ENCODE results near the gene PHLDA2.
"Not testable (repeated sequence)": the region's sequence is repeated elsewhere in the genome, so short reads cannot be mapped to it uniquely, and the experiment has no call there.

The PHLDA2 gene

DNA sequence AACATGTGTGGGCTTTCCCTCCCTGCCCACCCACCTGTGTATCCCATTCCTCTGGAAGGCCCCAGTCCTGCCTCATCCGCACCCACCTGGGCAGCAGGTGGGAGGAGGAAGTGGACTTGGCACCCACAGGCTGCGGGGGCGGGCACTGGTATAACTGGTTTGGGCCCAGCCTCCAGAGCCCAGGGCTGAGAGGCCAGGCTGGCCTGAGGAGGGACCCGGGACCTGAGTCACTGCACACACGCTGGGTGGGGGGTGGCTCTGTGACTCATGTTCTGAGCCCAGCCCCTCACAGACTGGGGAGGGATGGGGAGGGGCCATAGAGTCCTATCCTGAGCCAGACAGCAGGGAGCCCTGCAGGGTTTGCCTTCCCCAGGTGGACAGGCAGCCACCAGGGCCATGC lies 16.7 kb downstream of the PHLDA2 start:
- no peak for DNase-seq

DNA sequence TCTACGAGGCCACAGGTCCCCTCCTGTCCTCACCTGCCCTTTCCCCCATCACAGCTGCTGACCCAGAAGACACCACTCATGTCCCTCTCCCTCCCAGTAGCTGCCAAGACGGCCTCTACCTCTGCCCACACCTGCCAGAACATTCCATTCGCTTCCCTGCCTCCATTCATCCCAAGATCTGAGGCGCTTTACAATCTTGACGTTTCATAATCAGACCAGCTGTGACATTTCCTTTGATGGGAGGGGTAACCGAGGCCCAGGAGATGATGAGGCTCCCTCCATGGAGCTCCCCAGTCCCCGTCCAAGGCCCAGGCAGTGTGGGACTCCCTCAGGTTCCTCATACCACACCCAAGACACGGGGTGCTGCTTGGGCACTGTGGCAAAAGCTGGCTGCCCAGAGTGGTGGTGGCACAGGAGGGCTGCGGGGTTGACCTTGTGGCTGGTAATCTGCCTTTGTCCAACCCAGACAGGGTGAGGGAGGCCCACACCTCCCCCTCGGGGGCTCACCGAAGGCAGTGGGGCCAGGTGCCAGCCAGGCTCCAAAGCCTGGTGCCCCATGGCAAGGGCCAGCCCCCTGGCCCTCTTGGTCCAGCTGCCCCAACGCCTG lies 17.3 kb downstream of the PHLDA2 start:
- DNase-seq: no peak

DNA sequence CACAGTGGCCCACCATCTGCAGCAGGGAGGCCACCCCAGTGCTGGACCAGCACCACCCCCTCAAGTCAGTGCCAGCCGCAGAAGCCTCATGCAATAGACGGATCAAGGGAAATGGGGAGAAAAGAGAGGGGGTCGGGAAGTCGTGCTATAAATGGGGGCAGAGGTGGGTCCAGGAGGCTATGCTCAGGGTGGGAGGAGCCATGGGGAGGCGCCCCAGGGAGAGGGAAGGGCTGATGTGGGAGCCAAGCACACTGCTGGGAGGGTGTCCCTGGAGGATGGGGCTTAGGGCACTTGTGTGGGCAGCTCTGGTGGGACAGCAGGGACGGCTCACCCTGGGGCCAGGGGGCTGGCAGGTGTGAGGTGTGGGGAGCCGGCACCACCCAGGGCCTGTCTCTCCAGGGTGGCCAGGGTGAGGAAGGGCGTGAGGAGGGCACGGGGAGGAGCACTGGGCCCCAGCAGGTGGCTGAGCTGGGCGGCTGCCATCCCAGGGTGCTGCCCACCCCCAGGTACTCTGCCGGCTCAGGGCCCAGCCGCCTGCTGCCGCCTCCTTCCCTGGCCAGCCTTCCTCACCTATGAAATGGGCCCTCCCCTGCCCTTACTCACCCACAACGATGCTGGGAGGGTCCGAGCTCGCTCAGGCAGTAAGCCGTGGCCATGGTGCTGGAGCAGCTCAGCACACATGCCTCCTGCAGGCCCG lies 18.0 kb downstream of the PHLDA2 start:
- no peak for DNase-seq

DNA sequence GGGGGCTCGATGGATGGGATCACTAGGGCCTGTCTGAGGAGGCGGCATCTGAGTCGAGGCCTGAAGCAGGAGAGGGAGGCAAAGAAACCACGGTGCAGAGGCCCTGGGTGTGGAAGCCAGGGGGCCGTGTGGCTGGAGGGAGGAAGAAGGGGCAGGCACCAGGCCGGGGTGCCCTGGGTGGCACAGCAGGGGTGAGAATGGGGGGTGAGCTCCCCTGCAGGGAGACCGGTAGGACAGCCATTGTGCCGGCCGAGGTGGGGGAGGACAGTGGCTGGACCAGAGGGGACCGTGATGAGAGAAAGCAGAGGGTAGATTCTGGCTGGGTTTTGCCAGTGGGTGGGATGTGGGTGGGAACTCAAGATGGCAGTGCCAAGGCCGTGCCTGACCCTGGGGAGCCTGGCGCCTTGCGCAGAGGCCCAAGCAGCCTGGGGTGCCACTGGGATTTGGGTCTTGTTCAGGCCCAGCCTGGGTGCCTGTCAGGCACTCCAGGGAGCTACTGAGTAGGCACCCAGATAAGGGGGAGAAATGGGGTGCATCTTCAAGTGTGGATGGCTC lies 18.7 kb downstream of the PHLDA2 start:
- DNase-seq: no peak

DNA sequence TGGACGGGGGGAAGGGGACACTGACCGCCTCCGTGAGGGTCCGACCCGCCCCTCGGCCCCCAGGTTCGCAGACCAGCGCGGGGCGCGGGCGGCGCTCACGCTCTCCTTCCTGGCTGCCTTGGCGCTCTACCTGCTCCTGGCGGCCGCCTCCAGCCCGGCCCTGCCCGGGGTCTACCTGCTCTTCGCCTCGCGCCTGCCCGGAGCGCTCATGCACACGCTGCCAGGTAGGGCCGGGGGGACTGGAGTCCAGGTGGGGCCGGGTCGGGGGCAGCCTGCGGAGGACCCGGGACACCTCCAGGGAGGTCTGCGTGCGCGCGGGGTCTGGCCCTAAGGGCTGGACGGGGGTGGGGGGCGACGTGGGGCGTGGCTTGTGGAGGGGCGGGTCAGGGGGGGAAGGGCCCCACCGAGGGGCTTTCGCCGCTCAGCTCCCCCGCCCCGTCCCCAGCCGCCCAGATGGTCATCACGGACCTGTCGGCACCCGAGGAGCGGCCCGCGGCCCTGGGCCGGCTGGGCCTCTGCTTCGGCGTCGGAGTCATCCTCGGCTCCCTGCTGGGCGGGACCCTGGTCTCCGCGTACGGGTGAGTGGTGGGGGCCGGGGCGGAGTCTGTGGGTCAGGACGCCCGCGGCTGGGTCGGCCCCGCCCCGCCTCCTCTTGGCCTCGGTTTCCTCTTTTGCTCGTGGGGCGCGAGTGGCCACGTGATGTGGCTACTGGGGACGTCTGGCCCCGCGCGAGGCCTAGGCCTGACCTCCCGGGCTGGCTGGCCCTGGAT lies 19.9 kb downstream of the PHLDA2 start:
- DNase-seq: no peak

DNA sequence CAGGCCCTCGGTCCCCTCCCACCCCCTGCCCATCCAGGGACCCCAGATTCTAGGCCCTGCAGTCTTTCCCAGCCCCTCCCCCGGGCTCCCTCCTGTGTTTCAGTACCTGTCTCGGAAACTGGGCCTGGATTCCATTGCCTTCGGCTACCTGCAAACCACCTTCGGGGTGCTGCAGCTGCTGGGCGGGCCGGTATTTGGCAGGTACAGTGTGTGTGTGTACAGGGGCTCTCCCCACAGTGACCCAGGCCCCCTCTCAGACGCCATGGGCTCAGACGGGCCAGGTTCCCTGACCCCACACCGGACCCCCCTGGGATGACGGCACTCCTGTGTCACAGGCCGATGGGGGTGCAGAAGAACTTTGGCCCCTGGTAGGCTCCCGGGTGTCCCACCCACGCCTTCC lies 21.1 kb downstream of the PHLDA2 start:
- DNase-seq: no peak

DNA sequence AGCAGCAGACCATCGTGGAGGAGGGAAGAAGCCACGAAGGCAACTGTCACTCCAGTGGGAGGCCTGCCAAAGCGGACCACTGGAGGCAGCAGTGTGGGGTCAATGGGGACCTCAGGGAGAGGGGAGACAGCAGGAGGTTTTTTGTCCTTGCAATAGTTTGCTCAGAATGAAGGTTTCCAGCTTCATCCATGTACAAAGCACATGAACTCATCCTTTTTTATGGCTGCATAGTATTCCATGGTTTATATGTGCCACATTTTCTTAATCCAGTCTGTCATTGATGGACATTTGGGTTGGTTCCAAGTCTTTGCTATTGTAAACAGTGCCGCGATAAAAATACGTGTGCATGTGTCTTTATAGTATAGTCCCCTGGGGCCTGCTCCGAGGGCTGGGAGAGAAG lies 23.9 kb downstream of the PHLDA2 start:
- DNase-seq: not testable (repeated sequence)

DNA sequence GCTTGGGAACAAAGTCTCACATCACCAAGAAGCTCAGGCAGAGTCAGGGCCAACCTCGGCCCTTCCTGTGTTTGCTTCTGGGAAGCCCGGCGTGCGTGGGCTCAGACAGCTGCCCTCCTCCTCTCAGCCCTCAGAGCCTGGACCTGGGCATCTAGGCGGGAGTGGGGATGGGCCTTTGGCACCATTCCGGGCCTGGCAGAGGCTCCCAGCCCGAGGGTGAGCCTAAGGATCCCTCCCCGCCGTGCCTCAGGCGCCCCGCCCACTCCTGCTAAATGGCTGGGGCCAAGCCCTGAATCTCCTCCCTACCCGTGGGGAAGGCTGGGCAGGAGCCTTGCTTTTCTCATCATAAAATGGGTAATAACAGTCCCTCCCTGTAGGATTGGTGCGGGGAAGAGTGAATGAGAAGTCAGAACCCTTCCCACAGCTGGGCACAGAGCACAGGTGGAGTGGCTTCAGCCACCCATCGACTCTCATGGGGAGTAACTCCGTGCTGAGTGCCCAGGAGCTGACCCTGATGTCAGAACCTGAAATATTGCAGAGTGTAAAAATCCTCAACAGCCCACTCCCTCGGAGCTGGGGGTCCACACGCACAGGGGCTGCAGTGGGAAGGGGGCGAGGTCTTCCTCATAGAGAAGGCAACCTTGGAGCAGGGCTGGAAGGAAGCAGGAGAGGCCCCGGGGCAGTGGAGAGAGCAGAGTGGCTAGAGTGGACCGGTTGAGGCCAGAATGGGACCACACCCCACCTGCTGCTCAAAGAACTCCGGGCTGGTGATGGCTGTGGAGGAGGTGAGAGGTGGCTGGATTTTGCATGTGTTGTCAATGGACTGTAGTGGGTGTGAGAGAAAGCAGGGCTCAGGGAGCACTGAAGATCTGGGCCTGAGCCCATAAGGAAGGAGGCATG lies 24.8 kb downstream of the PHLDA2 start:
- DNase-seq: no peak

DNA sequence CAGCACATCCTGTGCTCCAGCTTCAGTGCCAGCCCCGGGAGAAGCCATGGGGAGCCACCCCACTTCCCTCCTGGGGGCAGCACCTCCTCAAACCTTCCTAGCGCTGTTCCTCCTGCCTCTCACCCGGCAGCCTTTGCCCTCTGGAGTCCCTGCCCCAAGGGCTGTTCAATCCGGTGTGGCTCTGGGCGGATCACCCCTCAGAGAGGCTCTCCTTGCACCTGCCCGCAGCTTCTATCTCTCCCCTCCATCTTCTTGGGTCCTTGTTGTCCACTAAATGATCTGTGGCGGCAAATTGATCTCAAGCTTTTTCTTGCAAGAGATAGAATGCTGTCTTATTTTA lies 25.6 kb downstream of the PHLDA2 start:
- no peak for DNase-seq

DNA sequence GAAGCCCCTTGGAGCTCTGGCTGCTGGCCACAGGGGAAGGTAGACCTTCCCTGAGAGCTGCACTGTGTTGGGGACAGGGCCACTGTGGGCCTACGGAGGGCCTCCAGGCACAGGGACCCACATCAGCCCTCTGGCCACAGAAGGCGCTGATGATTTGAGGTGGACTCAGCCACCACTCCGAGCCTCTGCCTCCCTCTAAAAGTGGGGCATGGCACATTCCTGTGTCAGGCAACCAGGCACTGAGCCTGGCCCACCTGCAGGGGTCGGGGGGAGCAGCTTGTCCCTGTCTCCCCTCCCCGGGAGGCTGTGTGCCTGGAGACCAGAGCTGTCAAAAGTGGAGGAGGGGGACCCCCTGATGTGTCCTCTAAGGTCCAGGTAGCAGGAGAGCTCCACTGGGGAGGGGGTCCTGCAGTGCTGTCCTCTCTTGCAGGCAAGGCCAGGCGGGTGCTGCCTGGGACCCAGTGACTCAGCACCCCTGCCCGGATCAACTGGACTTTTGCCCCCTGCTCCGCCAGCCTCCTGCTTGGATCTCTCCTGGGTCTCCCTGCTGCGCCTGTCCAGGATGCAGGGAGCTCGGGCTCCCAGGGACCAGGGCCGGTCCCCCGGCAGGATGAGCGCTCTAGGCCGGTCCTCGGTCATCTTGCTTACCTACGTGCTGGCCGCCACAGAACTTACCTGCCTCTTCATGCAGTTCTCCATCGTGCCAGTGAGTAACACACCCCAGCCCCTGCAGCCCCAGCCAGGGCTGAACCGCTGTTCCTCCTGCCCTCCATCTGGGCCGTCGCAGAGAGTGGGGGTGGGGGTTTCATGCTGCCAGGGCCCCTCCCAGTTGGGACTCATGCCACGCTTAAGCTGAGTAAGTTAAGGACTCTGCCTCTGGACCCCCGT lies 26.2 kb downstream of the PHLDA2 start:
- DNase-seq: no peak

DNA sequence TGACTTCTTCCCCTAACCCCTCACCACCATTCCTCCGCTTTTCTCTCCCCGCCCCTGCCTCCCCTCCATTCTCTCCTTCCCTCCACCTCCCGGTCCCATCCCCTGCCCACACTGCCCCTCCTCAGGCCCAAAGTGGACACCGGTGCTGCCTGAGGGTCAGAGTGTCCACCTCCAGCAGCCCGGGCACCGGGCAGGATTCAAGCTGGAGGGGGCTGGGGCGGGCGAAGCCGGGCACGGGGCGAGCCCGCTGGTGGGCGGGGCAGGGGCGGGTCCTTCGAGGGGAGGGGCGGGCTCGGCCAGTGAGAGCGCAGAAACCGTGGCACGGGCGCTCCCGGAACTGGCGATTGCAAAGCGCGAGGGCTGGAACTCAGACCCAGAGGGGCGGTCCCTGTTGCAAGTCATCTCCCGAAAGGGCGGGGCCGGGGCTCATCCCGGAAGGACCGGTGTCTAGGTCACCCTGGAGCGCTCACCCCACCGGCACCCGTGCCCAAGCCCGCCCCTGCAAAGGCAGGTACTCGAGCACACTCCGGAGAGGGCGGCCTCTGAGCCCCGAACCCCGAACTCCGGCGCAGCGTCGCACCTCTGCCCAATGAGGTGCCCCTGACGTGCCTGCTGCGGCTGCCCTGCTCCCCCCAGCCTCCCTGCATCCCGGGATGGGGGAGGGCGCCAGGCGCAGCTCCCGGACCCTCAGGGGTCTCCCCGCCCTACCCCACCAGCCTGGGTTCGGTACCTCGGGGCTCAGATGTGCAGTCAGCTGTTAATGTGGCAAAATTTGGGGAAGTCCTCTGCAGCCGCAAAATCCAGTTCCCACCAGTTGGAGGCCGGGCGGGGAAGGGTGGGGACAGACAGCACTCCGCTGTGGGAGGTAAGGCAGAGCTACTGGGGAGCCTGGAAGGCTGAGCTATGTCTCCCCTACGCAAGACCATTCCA lies 27.1 kb downstream of the PHLDA2 start:
- DNase-seq: peak; percentile 46 to 65

DNA sequence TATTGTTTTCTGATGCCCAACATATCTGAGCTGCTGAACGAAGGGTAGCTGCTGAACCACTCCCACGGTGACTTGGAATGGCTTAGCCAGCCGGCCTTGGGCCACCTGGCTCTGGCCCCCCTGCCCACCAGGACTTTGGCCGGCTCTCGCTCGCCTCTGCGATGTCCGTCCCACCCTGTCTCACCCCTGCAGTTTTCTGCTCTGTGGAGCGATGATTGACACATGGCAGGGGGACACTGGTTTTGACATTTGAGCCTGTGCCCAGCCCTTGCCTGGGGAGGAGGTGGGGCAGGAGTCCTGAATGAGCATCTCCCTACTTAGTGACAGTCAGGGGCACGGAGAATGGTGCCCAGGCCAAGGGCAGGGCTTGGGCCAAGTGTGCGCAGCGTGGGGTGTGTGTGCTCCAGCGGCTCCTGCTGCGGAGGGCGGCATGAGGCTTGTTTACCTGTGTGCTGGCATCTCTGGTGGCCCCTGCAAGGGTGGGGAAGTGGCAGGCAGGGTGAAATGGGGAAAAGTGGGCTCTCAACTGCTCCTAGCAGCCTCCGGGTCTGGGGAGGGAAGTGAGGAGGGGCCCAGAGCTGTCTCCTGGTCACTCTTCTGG lies 27.9 kb downstream of the PHLDA2 start:
- no peak for DNase-seq

DNA sequence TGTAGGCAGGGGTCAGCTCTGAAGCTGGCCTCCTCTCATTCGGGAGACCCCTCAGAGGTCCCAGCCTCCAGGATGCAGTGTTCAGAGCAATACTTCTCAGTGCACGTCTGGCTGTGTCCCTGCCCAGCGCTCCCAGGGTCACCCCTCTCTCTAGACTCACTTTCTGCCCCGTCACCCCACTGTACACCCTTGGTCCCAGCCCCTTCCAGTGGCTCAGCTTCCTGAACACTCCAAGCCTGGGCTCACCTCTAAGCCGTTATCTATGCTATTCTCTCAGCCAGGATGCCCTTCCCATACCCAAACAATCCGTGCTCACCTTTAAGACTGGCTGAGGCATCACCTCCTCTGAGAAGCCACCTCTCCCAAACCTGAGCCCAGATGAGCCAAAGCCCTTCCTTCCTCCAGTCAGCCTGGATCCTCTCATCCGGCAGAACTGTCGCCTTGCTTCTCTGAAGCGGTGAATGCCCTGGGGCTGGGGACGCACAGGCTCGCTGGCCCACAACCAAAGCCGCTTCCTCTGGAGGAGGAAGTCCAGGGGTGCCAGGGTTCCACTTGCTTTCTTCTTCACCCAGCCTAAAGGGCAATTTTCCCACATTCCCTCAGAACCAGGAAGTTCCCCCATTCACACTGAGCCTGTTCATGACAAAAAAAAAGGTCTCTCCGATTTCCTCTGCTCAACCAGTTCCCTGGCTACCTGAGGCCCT lies 30.0 kb downstream of the PHLDA2 start:
- DNase-seq: no peak

DNA sequence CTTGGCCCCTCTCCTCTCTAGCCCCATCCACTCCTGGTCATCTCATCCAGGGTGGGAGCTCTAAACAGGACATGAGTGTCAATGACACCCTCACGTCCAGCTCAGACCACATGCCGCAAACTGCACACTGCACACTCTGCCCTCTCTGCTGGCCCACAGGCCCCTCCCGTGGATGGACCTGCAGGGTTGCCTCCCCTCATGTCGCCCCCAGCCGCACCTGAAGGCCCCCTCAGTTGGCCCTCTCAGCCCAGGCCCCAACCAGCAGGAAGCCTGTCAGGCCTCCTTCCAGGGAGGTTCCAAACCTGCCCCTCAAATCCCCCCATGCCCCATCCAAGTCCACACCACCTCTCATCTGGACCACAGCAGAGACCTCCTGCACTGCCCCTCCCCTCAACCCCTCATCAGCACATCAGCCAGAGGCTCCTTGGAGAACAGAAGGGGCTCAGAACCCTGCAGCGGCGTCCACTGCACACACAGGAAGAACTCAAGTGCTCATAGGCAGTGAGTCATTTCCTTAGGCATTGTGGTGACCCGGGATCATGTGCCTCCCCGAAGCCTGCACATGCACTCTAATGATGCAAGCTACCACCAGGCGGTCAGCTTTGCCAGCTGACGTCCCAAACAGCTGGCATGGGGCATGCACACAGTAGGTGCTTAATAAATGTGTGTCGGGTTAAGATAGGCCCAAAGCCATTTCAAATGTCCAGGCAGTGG lies 30.7 kb downstream of the PHLDA2 start:
- no peak for DNase-seq

DNA sequence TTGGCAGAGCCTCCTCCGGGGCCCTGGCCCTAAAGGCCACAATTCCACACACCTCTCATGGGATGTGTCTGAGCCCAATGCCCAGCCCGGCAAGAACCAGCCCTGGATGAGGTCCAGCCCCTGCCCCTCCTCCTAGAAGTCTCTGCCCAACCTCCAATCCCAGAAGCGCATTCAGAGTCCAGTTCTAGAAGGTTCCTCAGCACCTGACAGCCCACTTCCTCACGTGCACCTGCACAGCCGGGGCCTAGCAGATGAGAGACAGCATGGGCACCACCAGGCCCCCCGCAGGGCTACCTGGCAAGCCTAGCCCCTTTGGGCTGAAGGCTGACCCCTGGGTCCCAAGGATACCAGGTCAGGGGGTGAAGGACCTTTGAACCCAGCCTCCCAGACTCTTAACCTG lies 32.2 kb downstream of the PHLDA2 start:
- no peak for DNase-seq

DNA sequence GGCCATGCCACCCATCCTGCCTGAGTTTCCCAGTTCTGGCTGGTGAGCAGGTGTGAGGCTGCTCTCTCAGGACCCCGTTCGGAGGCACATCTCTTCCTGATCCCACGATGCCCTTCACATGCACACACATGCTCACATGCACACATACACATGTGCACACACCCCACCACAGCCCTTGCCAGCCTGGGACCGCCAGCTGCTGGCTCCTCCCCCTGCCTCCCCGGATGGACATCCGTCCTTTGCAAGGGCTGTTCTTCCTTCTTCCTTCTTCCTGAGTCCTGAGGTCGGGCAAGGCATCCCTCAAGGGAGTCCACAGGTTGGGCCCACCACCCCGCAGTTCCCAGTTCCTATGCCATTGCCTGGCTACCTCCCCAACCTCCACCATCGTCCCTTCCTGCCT lies 33.2 kb downstream of the PHLDA2 start:
- no peak for DNase-seq

DNA sequence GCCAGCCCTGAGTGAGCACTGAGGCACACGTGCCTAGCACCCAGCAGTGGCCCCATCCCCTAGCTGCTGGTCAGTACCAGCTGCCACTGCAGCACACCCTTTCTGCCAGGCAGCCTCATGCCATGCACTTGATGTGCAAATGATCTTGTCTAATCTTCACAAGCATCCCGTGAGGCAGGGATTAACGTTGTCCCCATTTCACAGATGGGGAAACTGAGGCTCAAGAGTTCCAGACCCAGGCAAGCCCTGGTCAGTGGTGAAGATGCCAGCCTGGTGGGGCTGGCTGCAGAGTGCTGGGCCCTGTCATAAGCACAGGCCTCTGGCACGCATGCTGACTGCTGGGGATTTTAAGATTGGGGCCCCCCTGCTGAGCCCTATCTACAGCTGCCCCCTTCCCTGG lies 35.3 kb downstream of the PHLDA2 start:
- DNase-seq: no peak

DNA sequence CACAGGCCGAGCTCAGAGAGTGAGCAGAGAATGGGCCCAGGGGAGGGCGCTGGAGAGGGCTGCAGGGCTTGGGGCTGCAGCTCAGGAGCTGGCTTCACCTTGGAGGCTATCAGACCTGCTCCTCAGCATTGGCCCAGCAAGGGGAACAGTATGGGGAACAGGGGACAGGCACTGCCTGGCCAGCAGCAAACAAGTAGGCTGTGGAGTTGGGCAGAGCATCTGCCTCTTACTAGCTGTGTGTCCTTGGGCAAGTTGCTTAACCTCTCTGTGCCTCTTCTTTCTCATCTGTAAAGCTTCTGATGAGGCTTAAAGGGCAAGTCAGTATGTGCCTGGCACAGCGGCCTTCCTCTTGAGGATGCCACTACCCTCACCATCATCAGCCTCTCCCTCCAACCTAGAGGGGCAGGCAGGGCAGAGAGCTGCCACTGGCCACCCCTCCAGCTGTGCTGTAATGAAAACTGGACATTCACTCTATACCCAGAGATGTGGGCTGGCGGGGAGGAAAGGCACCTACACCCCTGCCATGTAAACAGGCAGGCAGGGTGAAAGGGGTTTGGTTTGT lies 36.2 kb downstream of the PHLDA2 start:
- no peak for DNase-seq
